Sigmoid colon (tissue), 7 donors: Measurements from ENCODE around the gene HDDC3. TPM values are rescaled to one million over a fixed set of nuclear protein-coding genes. Genes with fewer than 3 reads are reported as not detected.
A peak's percentile ranks its signal among the peaks of the same experiment; 100 is the strongest.

Source experiments
- DNase-seq: peaks from one replicate; pipeline ENCODE4 v3.0.0-alpha.2; 2019
- H3K27ac ChIP-seq, 4 donors: fragments of 200-600 bp; sonication (generic); one replicate each; pipeline ENCODE4 v1.5.1; 2016 to 2019; ENCODE audit warnings: mild to moderate bottlenecking in 1 of 4
- H3K27me3 ChIP-seq, 3 donors: fragments of 200-600 bp; sonication (generic); one replicate each; pipeline ENCODE4 v1.5.1; 2019; ENCODE audit warnings: mild to moderate bottlenecking in 1 of 3
- H3K36me3 ChIP-seq, 4 donors: fragments of 200-600 bp; sonication (generic); one replicate each; pipeline ENCODE4 v1.5.1; 2016 to 2019
- H3K4me1 ChIP-seq, 4 donors: fragments of 200-600 bp; sonication (generic); one replicate each; pipeline ENCODE4 v1.5.1; 2017 to 2019
- H3K4me3 ChIP-seq, 4 donors: fragments of 200-600 bp; sonication (generic); one replicate each; pipeline ENCODE4 v1.5.1; 2017 to 2019; ENCODE audit warnings: mild to moderate bottlenecking in 2 of 4, moderate library complexity in 1 of 4
- H3K9me3 ChIP-seq, 4 donors: fragments of 200-600 bp in 3 of 4; sonication (generic) in 3 of 4; one replicate each; pipeline versions ENCODE4 v1.5.1 to v1.6.1; 2013 to 2019
- EP300 ChIP-seq, 4 donors: sonication (generic); formaldehyde crosslinking; IDR thresholded peaks; one replicate each; pipeline ENCODE4 v1.6.1; 2017; ENCODE audit warnings: antibody characterized with exemption in 4 of 4
- POLR2A ChIP-seq, 2 donors: fragments of 450-650 bp; IDR thresholded peaks; one replicate each; pipeline ENCODE4 v1.6.1; 2016; ENCODE audit warnings: antibody characterized with exemption in 2 of 2, mild to moderate bottlenecking in 2 of 2, moderate library complexity in 2 of 2
- POLR2AphosphoS5 ChIP-seq, 4 donors: sonication (generic); formaldehyde crosslinking; IDR thresholded peaks; one replicate each; pipeline ENCODE4 v1.6.1; 2017; ENCODE audit warnings: antibody characterized with exemption in 4 of 4
- WGBS, 2 donors: extraction: QIAGEN DNeasy Blood & Tissue Kit; methylation state at CpG; one replicate each; pipeline ENCODE4 v1.1.7; 2013; 5-methylcytosine and 5-hydroxymethylcytosine counted together
- intact Hi-C: fragments of 100-400 bp; cut with DNase I; formaldehyde crosslinking; loops from one replicate; pipeline ENCODE4 v1.15.1; 2023
- polyA plus RNA-seq, 3 donors: library from polyadenylated mRNA; stranded (reverse); fragments of 200-250 nt; gene quantifications; one replicate each; pipeline ENCODE4 v1.2.3, GENCODE V29; 2013
- total RNA-seq, 4 donors: library from RNA; depleted of rRNA; stranded (reverse); fragments of >200 nt; gene quantifications; one replicate each; pipeline ENCODE4 v1.1.0, GENCODE V29; 2016
- TF ChIP-seq, protein P1 (sequence below), 4 experiments: fragments of 450-650 bp in 3 of 4; fragments of 200-600 bp in 1 of 4; IDR thresholded peaks; one replicate each; pipeline ENCODE4 v1.5.1; 2016 to 2019; ENCODE audit warnings: antibody characterized with exemption in 4 of 4, mild to moderate bottlenecking in 3 of 4, moderate library complexity in 2 of 4
- donor health status: healthy with polysubstance abuse.
- donor health status: Bipolar disorder and iron deficiency.
- donor health status: healthy.

HDDC3 gene
- total and polyA plus RNA-seq, 7 donors, result 5.2 to 27.0 (median 10.7) TPM

- no peaks in the 10 kb centered on the region for H3K9me3 ChIP-seq
- TF ChIP-seq POLR2AphosphoS5 (IDR thresholded peaks at IDR 0.05), result no peak
- no peak overlapping the region for H3K4me3 ChIP-seq
- DNase-seq, result no peak
- H3K27me3 ChIP-seq, result no peaks in the 10 kb centered on the region
- 88 to 96% methylated on average over 7 of the region's 7 CpGs for whole genome bisulfite sequencing, 2 donors
- intact Hi-C loops, result no loop called here
- no peaks in the 10 kb centered on the region for H3K4me1 ChIP-seq
- H3K36me3 ChIP-seq, result peaks cover 40 to 99% (median 82%) of the 10 kb centered on the region in 4 donors
- no peak overlapping the region for H3K27ac ChIP-seq
Observed at GRCh38 chr15:90945091-90945490, 12.7 kb upstream of the HDDC3 start.

GRCh38 chr15:90942354-90943120 lies 10.2 kb upstream of the HDDC3 start:
- H3K4me3 ChIP-seq, result no peak overlapping the region
- no peaks in the 10 kb centered on the region for H3K9me3 ChIP-seq
- H3K36me3 ChIP-seq, result peaks cover 42 to 99% (median 81%) of the 10 kb centered on the region in 4 donors
- H3K27me3 ChIP-seq, result no peaks in the 10 kb centered on the region
- H3K27ac ChIP-seq, result no peak overlapping the region
- TF ChIP-seq, protein P1, sequence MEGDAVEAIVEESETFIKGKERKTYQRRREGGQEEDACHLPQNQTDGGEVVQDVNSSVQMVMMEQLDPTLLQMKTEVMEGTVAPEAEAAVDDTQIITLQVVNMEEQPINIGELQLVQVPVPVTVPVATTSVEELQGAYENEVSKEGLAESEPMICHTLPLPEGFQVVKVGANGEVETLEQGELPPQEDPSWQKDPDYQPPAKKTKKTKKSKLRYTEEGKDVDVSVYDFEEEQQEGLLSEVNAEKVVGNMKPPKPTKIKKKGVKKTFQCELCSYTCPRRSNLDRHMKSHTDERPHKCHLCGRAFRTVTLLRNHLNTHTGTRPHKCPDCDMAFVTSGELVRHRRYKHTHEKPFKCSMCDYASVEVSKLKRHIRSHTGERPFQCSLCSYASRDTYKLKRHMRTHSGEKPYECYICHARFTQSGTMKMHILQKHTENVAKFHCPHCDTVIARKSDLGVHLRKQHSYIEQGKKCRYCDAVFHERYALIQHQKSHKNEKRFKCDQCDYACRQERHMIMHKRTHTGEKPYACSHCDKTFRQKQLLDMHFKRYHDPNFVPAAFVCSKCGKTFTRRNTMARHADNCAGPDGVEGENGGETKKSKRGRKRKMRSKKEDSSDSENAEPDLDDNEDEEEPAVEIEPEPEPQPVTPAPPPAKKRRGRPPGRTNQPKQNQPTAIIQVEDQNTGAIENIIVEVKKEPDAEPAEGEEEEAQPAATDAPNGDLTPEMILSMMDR (IDR thresholded peaks at IDR 0.05), result no peak
- TF ChIP-seq POLR2A (IDR thresholded peaks at IDR 0.05) (no peak), EP300 (IDR thresholded peaks at IDR 0.05) (no peak), POLR2AphosphoS5 (IDR thresholded peaks at IDR 0.05) (no peak)
- intact Hi-C loops, result no loop called here
- peak; percentile 40 for DNase-seq
- no peaks in the 10 kb centered on the region for H3K4me1 ChIP-seq
- 86 to 93% methylated on average over 12 of the region's 12 CpGs for WGBS, 2 donors

- H3K4me1 ChIP-seq, result peaks cover 0 to 12% (median 10%) of the 10 kb centered on the region in 4 donors
- H3K4me3 ChIP-seq, result no peak overlapping the region
- H3K27me3 ChIP-seq, result no peaks in the 10 kb centered on the region
- intact Hi-C loops, result no loop called here
- no peak overlapping the region for H3K27ac ChIP-seq
- 98 to 99% methylated on average over 4 of the region's 4 CpGs for WGBS, 2 donors
- TF ChIP-seq POLR2AphosphoS5 (IDR thresholded peaks at IDR 0.05) (no peak), EP300 (IDR thresholded peaks at IDR 0.05) (no peak), POLR2A (IDR thresholded peaks at IDR 0.05) (no peak)
- TF ChIP-seq, protein P1 (IDR thresholded peaks at IDR 0.05), result no peak
- DNase-seq, result no peak
- no peaks in the 10 kb centered on the region for H3K9me3 ChIP-seq
- peaks cover 33 to 90% (median 68%) of the 10 kb centered on the region in 4 donors for H3K36me3 ChIP-seq
Observed at GRCh38 chr15:90941038-90941437, 8.7 kb upstream of the HDDC3 start.

DNA sequence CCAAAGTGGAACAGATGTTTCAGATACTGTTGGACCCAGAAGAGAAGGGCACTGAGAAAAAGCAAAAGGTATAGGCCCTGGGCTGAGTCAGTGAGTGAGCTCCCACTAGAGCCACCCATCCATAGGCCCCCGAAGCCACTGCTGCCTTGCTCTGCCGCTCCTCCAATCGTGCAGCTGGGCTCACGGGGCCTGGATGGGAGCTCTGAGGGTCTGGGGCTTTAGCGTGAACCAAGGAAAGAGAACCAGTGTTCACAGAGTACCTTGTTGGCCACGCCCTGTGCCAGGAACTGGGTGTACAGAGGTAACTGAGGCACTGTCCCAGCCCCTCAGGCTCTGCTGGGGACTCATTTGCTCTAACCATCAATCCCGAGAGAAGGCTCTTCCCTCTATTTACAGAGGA lies 7.4 kb upstream of the HDDC3 start:
- H3K4me1 ChIP-seq, result peaks cover 0 to 21% (median 16%) of the 10 kb centered on the region in 4 donors
- H3K27me3 ChIP-seq, result no peaks in the 10 kb centered on the region
- WGBS, 2 donors, result 76 to 94% methylated on average over 7 of the region's 7 CpGs
- H3K36me3 ChIP-seq, result peaks cover 27 to 78% (median 62%) of the 10 kb centered on the region in 4 donors
- no peak overlapping the region for H3K4me3 ChIP-seq
- H3K27ac ChIP-seq, result no peak overlapping the region
- TF ChIP-seq POLR2A (IDR thresholded peaks at IDR 0.05) (no peak), POLR2AphosphoS5 (IDR thresholded peaks at IDR 0.05) (no peak), EP300 (IDR thresholded peaks at IDR 0.05) (no peak)
- TF ChIP-seq, protein P1 (IDR thresholded peaks at IDR 0.05), result no peak
- no peaks in the 10 kb centered on the region for H3K9me3 ChIP-seq
- intact Hi-C loops, result no loop called here
- DNase-seq, result no peak

DNA sequence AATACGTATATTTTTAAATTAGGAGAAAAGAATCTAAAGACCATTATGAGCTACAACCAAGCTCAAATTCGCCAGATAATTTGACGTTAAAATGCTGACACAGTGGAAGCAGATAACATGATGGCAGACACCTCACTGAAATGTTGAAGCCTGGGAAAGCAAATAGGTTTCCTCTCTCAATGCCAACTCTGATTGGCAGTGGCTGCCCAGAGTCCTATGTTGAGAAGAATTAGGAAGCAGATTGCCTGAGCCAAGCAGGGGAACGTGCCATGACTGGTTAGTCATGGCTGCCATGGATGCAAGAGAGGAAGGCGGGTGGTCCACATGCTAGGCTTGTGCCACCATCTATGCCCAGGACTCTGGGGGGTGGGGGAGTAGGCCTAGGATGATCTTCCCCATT lies 5.9 kb upstream of the HDDC3 start:
- H3K4me3 ChIP-seq, result no peak overlapping the region
- peaks cover 18 to 63% (median 49%) of the 10 kb centered on the region in 4 donors for H3K36me3 ChIP-seq
- TF ChIP-seq, protein P1 (IDR thresholded peaks at IDR 0.05), result no peak
- TF ChIP-seq POLR2AphosphoS5 (IDR thresholded peaks at IDR 0.05), result no peak
- TF ChIP-seq POLR2A (IDR thresholded peaks at IDR 0.05), result no peak
- no peak for TF ChIP-seq EP300 (IDR thresholded peaks at IDR 0.05)
- H3K9me3 ChIP-seq, result no peaks in the 10 kb centered on the region
- H3K4me1 ChIP-seq, result peaks cover 0 to 30% (median 26%) of the 10 kb centered on the region in 4 donors
- intact Hi-C loops, result no loop called here
- no peaks in the 10 kb centered on the region for H3K27me3 ChIP-seq
- DNase-seq, result no peak
- H3K27ac ChIP-seq, result no peak overlapping the region
- 94 to 97% methylated on average over 5 of the region's 5 CpGs for WGBS, 2 donors
